HCT116 (cell line): Measurements from ENCODE around the gene RIC8A. TPM values are rescaled to one million over a fixed set of nuclear protein-coding genes. Genes with fewer than 3 reads are reported as not detected.

Experiments
- ATAC-seq: fragments of 200-7000 bp; cut with Tn5 transposase; 2 replicates; pipeline ENCODE4 v1.9.1; 2020; ENCODE audit warnings: mild to moderate bottlenecking, moderate library complexity
- BruUV-seq: library from RNA; stranded (reverse); fragments of 400-500 nt; replicated peaks from 2 replicates; lab custom pipeline; 2021; lab: Mats Ljungman, UMichigan
- CTCF ChIA-PET: fragments of 300-600 bp; sonication (Branson Sonifier 250); formaldehyde crosslinking; loops from one replicate; lab custom pipeline; 2021; ENCODE audit warnings: antibody characterized with exemption; lab: Charles Lee
- POLR2A ChIA-PET: fragments of 300-600, 350-600 bp; sonication (Branson Sonifier 250); formaldehyde crosslinking; loops from one replicate; lab custom pipeline; 2021; ENCODE audit warnings: antibody characterized with exemption; lab: Charles Lee
- RAD21 ChIA-PET, 2 experiments: fragments of 300-600 bp; sonication (Branson Sonifier 250); formaldehyde crosslinking; loops; one replicate each; lab custom pipeline; 2023; ENCODE audit warnings: low total read pairs in 2 of 2; ENCODE audit not compliant: uncharacterized antibody in 2 of 2, unreplicated experiment in 2 of 2, low non-redundant PET in 1 of 2; lab: Charles Lee
- DNase-seq: peaks from one replicate; pipeline ENCODE4 v3.0.0-alpha.2; 2010; ENCODE audit warnings: low read depth, low spot score
- H2AFZ ChIP-seq: fragments of 200-600 bp; shearing (Covaris generic), sonication (generic); 2 replicates; pipeline ENCODE4 v1.6.1; 2017; ENCODE audit warnings: low read depth, mixed run types, mixed read lengths, antibody characterized with exemption, low read length; ENCODE audit not compliant: poor library complexity, severe bottlenecking
- H3K27ac ChIP-seq: 2 replicates; pipeline ENCODE4 v1.5.1; 2012; ENCODE audit warnings: low read depth, low read length
- H3K27me3 ChIP-seq: fragments of 200-600 bp; sonication (generic); 2 replicates; pipeline ENCODE4 v1.6.1; 2016; ENCODE audit warnings: mixed run types, low read length, mixed read lengths; ENCODE audit not compliant: insufficient read depth
- H3K36me3 ChIP-seq, 2 experiments: fragments of 200-500 bp in 1 of 2; fragments of 200-600 bp in 1 of 2; sonication (Bioruptor generic) in 1 of 2; sonication (generic) in 1 of 2; 2 replicates each; pipeline versions ENCODE4 v1.5.1 to v1.6.1; 2014 to 2016; ENCODE audit warnings: low read length in 2 of 2, inconsistent platforms in 1 of 2, mixed read lengths in 1 of 2, mixed run types in 1 of 2; ENCODE audit not compliant: insufficient read depth in 2 of 2, control insufficient read depth in 1 of 2
- H3K4me1 ChIP-seq, 2 experiments: fragments of 200-600 bp in 1 of 2; sonication (generic) in 1 of 2; 2 replicates each; pipeline versions ENCODE4 v1.5.1 to v1.6.1; 2012 to 2017; ENCODE audit warnings: low read length in 2 of 2, inconsistent platforms in 1 of 2, mild to moderate bottlenecking in 1 of 2, mixed read lengths in 1 of 2, mixed run types in 1 of 2, moderate library complexity in 1 of 2; ENCODE audit not compliant: insufficient read depth in 2 of 2, control insufficient read depth in 1 of 2
- H3K4me2 ChIP-seq: fragments of 200-600 bp; sonication (generic); 2 replicates; pipeline ENCODE4 v1.6.1; 2017; ENCODE audit warnings: mixed run types, low read length, mixed read lengths
- H3K4me3 ChIP-seq, 2 experiments: fragments of 200-600 bp in 1 of 2; sonication (generic) in 1 of 2; replicated peaks in 1 of 2; 2 replicates each; pipeline ENCODE4 v1.5.1; 2011 to 2016; ENCODE audit warnings: low read length in 2 of 2, control low read depth in 1 of 2, low read depth in 1 of 2, mild to moderate bottlenecking in 1 of 2, mixed read lengths in 1 of 2, mixed run types in 1 of 2
- H3K79me2 ChIP-seq: fragments of 200-600 bp; sonication (generic); 2 replicates; pipeline ENCODE4 v1.6.1; 2017; ENCODE audit warnings: mild to moderate bottlenecking, mixed run types, low read length, moderate library complexity, mixed read lengths; ENCODE audit not compliant: insufficient read depth
- H3K9ac ChIP-seq: fragments of 200-600 bp; sonication (generic); 2 replicates; pipeline ENCODE4 v1.6.1; 2016; ENCODE audit warnings: low read length, mixed read lengths
- H3K9me2 ChIP-seq: fragments of 200-600 bp; sonication (generic), shearing (Covaris generic); 2 replicates; pipeline ENCODE4 v1.6.1; 2017; ENCODE audit warnings: mixed run types, mild to moderate bottlenecking, moderate library complexity; ENCODE audit not compliant: insufficient read depth
- H3K9me3 ChIP-seq, 2 experiments: fragments of 200-500 bp in 1 of 2; fragments of 200-600 bp in 1 of 2; sonication (Bioruptor generic) in 1 of 2; sonication (generic) in 1 of 2; 2 replicates each; pipeline ENCODE4 v1.6.1; 2014 to 2017; ENCODE audit warnings: low read length in 2 of 2, mixed read lengths in 2 of 2, inconsistent platforms in 1 of 2, low read depth in 1 of 2, mild to moderate bottlenecking in 1 of 2, mixed run types in 1 of 2, moderate library complexity in 1 of 2; ENCODE audit not compliant: control insufficient read depth in 1 of 2, insufficient read depth in 1 of 2
- H4K20me1 ChIP-seq: fragments of 200-600 bp; sonication (generic), shearing (Covaris generic); 2 replicates; pipeline ENCODE4 v1.6.1; 2017; ENCODE audit warnings: mixed run types, mild to moderate bottlenecking, moderate library complexity; ENCODE audit not compliant: insufficient read depth
- EGR1 ChIP-seq: IDR thresholded peaks from 2 replicates; pipeline ENCODE4 v1.6.1; 2012; ENCODE audit warnings: low read depth
- ELF1 ChIP-seq: IDR thresholded peaks from 2 replicates; pipeline ENCODE4 v1.6.1; 2012; ENCODE audit warnings: low read depth, borderline replicate concordance
- JUND ChIP-seq: IDR thresholded peaks from 2 replicates; pipeline ENCODE4 v1.6.1; 2012
- POLR2A ChIP-seq: IDR thresholded peaks from 2 replicates; pipeline ENCODE4 v1.7.0; 2011; ENCODE audit warnings: borderline replicate concordance; ENCODE audit not compliant: insufficient read depth, insufficient read length; ENCODE audit errors: extremely low read depth
- RAD21 ChIP-seq: IDR thresholded peaks from 2 replicates; pipeline ENCODE4 v1.6.1; 2012; ENCODE audit warnings: low read depth, mild to moderate bottlenecking
- SIN3A ChIP-seq: IDR thresholded peaks from 2 replicates; pipeline ENCODE4 v1.6.1; 2012; ENCODE audit warnings: low read depth
- SP1 ChIP-seq: IDR thresholded peaks from 2 replicates; pipeline ENCODE4 v1.6.1; 2012; ENCODE audit warnings: low read depth
- YY1 ChIP-seq: IDR thresholded peaks from 2 replicates; pipeline ENCODE4 v1.6.1; 2011; ENCODE audit warnings: low read length, low read depth, moderate library complexity, mild to moderate bottlenecking; ENCODE audit not compliant: insufficient replicate concordance; ENCODE audit errors: extremely low read depth
- intact Hi-C: fragments of 100-400 bp; cut with micrococcal nuclease; formaldehyde crosslinking; loops from 2 replicates; pipeline ENCODE4 v1.10.0; 2022
- total RNA-seq: library from RNA; stranded (reverse); gene quantifications from one replicate; pipeline ENCODE4 v1.2.1, GENCODE V29; 2021; ENCODE audit not compliant: unreplicated experiment
- TF ChIP-seq, protein P1 (sequence below): IDR thresholded peaks from 2 replicates; pipeline ENCODE4 v1.6.1; 2011; ENCODE audit warnings: mild to moderate bottlenecking, low read length, moderate library complexity; ENCODE audit not compliant: insufficient replicate concordance; ENCODE audit errors: extremely low read depth
- TF ChIP-seq, protein P2 (sequence below): IDR thresholded peaks from 2 replicates; pipeline ENCODE4 v1.6.1; 2012
- TF ChIP-seq, protein P3 (sequence below): IDR thresholded peaks from 2 replicates; pipeline ENCODE4 v1.6.1; 2012; ENCODE audit warnings: low read depth
- TF ChIP-seq, protein P4 (sequence below), 3 experiments: fragments of 200-600 bp in 1 of 3; sonication (generic) in 1 of 3; IDR thresholded peaks in 2 of 3; conservative IDR thresholded peaks in 1 of 3; 2 replicates each; pipeline ENCODE4 v1.5.1; 2012 to 2017; ENCODE audit warnings: low read depth in 2 of 3, low read length in 2 of 3, antibody characterized with exemption in 1 of 3, borderline replicate concordance in 1 of 3, control low read depth in 1 of 3, mild to moderate bottlenecking in 1 of 3, mixed read lengths in 1 of 3, mixed run types in 1 of 3, moderate library complexity in 1 of 3; ENCODE audit not compliant: insufficient read depth in 1 of 3

RIC8A gene
- total RNA-seq, 1 experiment from 2014 or later, result 75.2 TPM

DNA sequence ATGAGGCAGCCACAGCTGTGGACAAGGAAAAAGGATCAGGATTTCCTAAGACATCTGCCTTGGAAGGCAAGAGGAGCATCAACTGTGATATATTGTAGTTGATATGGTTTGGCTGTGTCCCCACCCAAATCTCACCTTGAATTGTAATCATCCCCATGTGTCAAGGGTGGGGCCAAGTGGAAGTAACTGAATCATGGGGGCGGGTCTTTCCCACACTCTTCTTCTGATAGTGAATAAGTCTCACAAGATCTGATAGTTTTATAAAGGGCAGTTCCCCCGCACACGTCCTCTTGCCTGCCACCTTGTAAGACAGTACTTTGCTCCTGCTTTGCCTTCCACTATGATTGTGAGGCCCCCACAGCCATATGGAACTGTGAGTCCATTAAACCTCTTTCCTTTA is 10.2 kb downstream of the RIC8A start (continued):
- TF ChIP-seq SIN3A, result no peak
- TF ChIP-seq, protein P1, sequence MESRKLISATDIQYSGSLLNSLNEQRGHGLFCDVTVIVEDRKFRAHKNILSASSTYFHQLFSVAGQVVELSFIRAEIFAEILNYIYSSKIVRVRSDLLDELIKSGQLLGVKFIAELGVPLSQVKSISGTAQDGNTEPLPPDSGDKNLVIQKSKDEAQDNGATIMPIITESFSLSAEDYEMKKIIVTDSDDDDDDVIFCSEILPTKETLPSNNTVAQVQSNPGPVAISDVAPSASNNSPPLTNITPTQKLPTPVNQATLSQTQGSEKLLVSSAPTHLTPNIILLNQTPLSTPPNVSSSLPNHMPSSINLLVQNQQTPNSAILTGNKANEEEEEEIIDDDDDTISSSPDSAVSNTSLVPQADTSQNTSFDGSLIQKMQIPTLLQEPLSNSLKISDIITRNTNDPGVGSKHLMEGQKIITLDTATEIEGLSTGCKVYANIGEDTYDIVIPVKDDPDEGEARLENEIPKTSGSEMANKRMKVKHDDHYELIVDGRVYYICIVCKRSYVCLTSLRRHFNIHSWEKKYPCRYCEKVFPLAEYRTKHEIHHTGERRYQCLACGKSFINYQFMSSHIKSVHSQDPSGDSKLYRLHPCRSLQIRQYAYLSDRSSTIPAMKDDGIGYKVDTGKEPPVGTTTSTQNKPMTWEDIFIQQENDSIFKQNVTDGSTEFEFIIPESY, result no peak

- no peak overlapping the region for H3K4me2 ChIP-seq
- TF ChIP-seq, protein P1, result no peak
- TF ChIP-seq EGR1 (no peak), JUND (no peak), YY1 (no peak), RAD21 (no peak), ELF1 (no peak), POLR2A (no peak), SP1 (no peak)
- TF ChIP-seq, protein P2, sequence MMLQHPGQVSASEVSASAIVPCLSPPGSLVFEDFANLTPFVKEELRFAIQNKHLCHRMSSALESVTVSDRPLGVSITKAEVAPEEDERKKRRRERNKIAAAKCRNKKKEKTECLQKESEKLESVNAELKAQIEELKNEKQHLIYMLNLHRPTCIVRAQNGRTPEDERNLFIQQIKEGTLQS, result no peak
- TF ChIP-seq, protein P3, sequence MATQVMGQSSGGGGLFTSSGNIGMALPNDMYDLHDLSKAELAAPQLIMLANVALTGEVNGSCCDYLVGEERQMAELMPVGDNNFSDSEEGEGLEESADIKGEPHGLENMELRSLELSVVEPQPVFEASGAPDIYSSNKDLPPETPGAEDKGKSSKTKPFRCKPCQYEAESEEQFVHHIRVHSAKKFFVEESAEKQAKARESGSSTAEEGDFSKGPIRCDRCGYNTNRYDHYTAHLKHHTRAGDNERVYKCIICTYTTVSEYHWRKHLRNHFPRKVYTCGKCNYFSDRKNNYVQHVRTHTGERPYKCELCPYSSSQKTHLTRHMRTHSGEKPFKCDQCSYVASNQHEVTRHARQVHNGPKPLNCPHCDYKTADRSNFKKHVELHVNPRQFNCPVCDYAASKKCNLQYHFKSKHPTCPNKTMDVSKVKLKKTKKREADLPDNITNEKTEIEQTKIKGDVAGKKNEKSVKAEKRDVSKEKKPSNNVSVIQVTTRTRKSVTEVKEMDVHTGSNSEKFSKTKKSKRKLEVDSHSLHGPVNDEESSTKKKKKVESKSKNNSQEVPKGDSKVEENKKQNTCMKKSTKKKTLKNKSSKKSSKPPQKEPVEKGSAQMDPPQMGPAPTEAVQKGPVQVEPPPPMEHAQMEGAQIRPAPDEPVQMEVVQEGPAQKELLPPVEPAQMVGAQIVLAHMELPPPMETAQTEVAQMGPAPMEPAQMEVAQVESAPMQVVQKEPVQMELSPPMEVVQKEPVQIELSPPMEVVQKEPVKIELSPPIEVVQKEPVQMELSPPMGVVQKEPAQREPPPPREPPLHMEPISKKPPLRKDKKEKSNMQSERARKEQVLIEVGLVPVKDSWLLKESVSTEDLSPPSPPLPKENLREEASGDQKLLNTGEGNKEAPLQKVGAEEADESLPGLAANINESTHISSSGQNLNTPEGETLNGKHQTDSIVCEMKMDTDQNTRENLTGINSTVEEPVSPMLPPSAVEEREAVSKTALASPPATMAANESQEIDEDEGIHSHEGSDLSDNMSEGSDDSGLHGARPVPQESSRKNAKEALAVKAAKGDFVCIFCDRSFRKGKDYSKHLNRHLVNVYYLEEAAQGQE, result no peak
- TF ChIP-seq, protein P4, sequence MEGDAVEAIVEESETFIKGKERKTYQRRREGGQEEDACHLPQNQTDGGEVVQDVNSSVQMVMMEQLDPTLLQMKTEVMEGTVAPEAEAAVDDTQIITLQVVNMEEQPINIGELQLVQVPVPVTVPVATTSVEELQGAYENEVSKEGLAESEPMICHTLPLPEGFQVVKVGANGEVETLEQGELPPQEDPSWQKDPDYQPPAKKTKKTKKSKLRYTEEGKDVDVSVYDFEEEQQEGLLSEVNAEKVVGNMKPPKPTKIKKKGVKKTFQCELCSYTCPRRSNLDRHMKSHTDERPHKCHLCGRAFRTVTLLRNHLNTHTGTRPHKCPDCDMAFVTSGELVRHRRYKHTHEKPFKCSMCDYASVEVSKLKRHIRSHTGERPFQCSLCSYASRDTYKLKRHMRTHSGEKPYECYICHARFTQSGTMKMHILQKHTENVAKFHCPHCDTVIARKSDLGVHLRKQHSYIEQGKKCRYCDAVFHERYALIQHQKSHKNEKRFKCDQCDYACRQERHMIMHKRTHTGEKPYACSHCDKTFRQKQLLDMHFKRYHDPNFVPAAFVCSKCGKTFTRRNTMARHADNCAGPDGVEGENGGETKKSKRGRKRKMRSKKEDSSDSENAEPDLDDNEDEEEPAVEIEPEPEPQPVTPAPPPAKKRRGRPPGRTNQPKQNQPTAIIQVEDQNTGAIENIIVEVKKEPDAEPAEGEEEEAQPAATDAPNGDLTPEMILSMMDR (IDR thresholded peaks at IDR 0.05 in 2 of 3, conservative IDR thresholded peaks at IDR 0.05 in 1 of 3; ENCODE audit: borderline replicate concordance in 1 of 3, insufficient read depth in 1 of 3, low read depth in 2 of 3, low read length in 2 of 3), result no peak
- TF ChIP-seq, all 23 proteins: peak for 0
- no peak overlapping the region for H3K9ac ChIP-seq
- H3K9me3 ChIP-seq, result no peaks in the 10 kb centered on the region
- no peak overlapping the region for H3K4me3 ChIP-seq
- H3K79me2 ChIP-seq, result no peaks in the 10 kb centered on the region
- peaks cover 5 to 7% of the 10 kb centered on the region in 2 experiments; a peak in 2 of 4 replicates for H3K36me3 ChIP-seq
- H4K20me1 ChIP-seq, result no peaks in the 10 kb centered on the region
- no peaks in the 10 kb centered on the region for H3K27me3 ChIP-seq
- ChIA-PET POLR2A (no interaction called here), RAD21 (no interaction called here), CTCF (no interaction called here)
- no peaks in the 10 kb centered on the region for H3K9me2 ChIP-seq
- intact Hi-C loops, result no loop called here
- ATAC-seq (no peak), DNase-seq (no peak)
- no peak overlapping the region for H2AFZ ChIP-seq
- no peak overlapping the region for H3K27ac ChIP-seq
- BruUV-seq, result no TSS peak
- peaks cover 0 to 8% of the 10 kb centered on the region in 2 experiments; a peak in 2 of 4 replicates for H3K4me1 ChIP-seq
Measured at GRCh38 chr11:218815-219593, 11.5 kb downstream of the RIC8A start.
